Activated CD4-positive, alpha-beta T cell treated with anti-CD3 and anti-CD28 coated beads for 36 hours (primary cell): Measurements from ENCODE around the gene MRPL19. TPM values are rescaled to one million over a fixed set of nuclear protein-coding genes. Genes with fewer than 3 reads are reported as not detected.
"Not testable (repeated sequence)": the region's sequence is repeated elsewhere in the genome, so short reads cannot be mapped to it uniquely, and the experiment has no call there.

Source experiments
- ATAC-seq: fragments of 200-7000 bp; cut with Tn5 transposase; one replicate; pipeline ENCODE4 v1.10.0; 2021; ENCODE audit warnings: mild to moderate bottlenecking, moderate library complexity
- CTCF ChIA-PET: fragments of 350-600 bp; sonication (Branson Sonifier 250); formaldehyde crosslinking; loops from one replicate; lab custom pipeline; 2021; ENCODE audit warnings: antibody characterized with exemption; lab: Charles Lee
- POLR2A ChIA-PET: fragments of 350-600 bp; sonication (Branson Sonifier 250); formaldehyde crosslinking; loops from one replicate; lab custom pipeline; 2021; ENCODE audit warnings: antibody characterized with exemption, inconsistent platforms; lab: Charles Lee
- DNase-seq: peaks from one replicate; pipeline ENCODE4 v3.0.0-alpha.2; 2020
- H3K27ac Mint-ChIP-seq: one replicate; pipeline ENCODE4 v1.8.0; 2021; ENCODE audit warnings: mixed read lengths
- H3K27me3 Mint-ChIP-seq: one replicate; pipeline ENCODE4 v1.8.0; 2021; ENCODE audit warnings: mixed read lengths
- H3K36me3 Mint-ChIP-seq: one replicate; pipeline ENCODE4 v1.8.0; 2021; ENCODE audit warnings: low read depth, mixed read lengths
- H3K4me1 Mint-ChIP-seq: one replicate; pipeline ENCODE4 v1.8.0; 2021; ENCODE audit warnings: mixed read lengths
- H3K4me3 Mint-ChIP-seq: one replicate; pipeline ENCODE4 v1.8.0; 2021; ENCODE audit warnings: mild to moderate bottlenecking, moderate library complexity, mixed read lengths
- H3K9me3 Mint-ChIP-seq: one replicate; pipeline ENCODE4 v1.8.0; 2021; ENCODE audit warnings: low read depth, mixed read lengths
- intact Hi-C, 2 experiments: fragments of 100-400 bp; cut with DNase I in 1 of 2; cut with micrococcal nuclease in 1 of 2; formaldehyde crosslinking; loops; one replicate each; pipeline versions ENCODE4 v1.14.2 to v1.15.1; 2022 to 2024; cut with DNase I, micrococcal nuclease
- total RNA-seq, 2 experiments: library from RNA; stranded (reverse); gene quantifications; one replicate each; pipeline ENCODE4 v1.2.3, GENCODE V29; 2021

MRPL19 gene
- total RNA-seq, 2 experiments from 2014 or later, result 45.2 to 72.4 TPM

DNA sequence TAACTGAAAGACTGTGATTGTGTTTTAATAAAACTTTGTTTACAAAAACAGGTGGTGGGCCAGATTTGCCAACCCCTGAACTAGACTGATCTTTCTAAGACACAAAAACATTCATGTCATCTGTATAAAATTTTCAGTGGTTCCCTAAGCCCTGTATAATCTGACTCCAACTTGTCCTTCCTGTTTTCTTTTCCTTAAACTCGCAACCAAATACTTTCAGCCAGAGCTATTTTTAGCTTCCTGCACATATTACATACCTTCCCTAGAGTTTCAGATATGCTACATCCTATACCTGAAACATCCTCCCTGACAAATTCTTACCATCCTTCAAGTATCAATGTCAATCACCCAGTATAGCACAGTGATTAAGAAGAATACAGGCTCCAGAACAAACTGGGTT, 59.3 kb downstream of the MRPL19 start:
- ATAC-seq, result no peak
- DNase-seq, result no peak
- ChIA-PET CTCF (interaction anchor here (1.1 to 1.6 kb wide), 3 partner anchors 9 to 64 kb away, joined by 4 to 5 read pairs (median 4); no protein-coding TSS in a partner anchor), POLR2A (no interaction called here)
- Mint-ChIP-seq H3K27ac (peak overlapping the region; percentile 34), H3K4me3 (no peak overlapping the region), H3K4me1 (peaks cover 28% of the 10 kb centered on the region), H3K27me3 (no peaks in the 10 kb centered on the region), H3K9me3 (no peaks in the 10 kb centered on the region), H3K36me3 (peaks cover 42% of the 10 kb centered on the region)
- intact Hi-C loops, result no loop called here

DNA sequence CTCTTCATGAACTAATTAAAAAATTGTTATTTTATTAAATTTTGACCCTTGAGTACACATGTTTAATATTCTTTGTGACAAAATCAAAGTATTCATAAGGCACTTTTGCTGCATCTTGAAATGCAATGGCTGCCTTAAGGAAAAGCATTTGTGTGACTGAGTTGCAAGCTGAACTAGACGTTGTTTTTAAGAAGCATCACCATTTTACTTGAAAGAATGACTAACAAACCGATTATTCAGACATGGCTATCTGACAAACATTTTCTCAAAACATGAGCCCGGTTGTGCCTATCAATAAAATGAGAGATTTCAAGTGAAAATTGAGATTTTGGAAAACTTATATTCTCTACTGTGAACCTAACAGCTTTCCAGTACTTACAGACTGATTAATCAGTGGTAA, 61.3 kb downstream of the MRPL19 start:
- H3K36me3 Mint-ChIP-seq, result peaks cover 33% of the 10 kb centered on the region
- no peaks in the 10 kb centered on the region for H3K27me3 Mint-ChIP-seq
- intact Hi-C loops, result no loop called here
- ATAC-seq (no peak), DNase-seq (no peak)
- peak overlapping the region; percentile 28 for H3K4me3 Mint-ChIP-seq
- no peaks in the 10 kb centered on the region for H3K9me3 Mint-ChIP-seq
- POLR2A ChIA-PET, result no interaction called here
- peaks cover 27% of the 10 kb centered on the region for H3K4me1 Mint-ChIP-seq
- peak overlapping the region; percentile 47 for H3K27ac Mint-ChIP-seq
- CTCF ChIA-PET, result interaction anchor here (1.0 to 3.0 kb wide), 4 partner anchors 10 to 67 kb away, joined by 3 to 10 read pairs (median 4); no protein-coding TSS in a partner anchor

DNA sequence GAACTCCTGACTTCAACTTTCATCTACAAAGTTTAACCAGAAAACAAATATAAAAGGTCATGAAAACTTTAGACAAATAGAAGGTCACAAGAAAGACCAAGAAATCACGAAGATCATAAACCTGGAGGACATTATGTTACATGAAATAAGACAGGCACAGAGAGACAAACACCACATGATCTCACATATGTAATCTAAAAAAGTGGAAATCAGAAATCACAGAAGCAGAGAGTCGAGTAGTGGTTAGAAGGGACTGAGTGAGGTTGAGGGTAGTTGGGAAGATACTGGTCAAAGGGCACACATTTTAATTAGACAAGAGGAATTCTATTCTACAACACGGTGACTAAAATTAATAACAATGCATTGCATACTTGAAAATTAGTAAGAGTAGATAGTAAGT, 62.7 kb downstream of the MRPL19 start:
- Mint-ChIP-seq H3K9me3 (no peaks in the 10 kb centered on the region), H3K27ac (peak overlapping the region; percentile 79), H3K4me3 (peak overlapping the region; percentile 73), H3K27me3 (no peaks in the 10 kb centered on the region), H3K36me3 (peaks cover 25% of the 10 kb centered on the region), H3K4me1 (peaks cover 27% of the 10 kb centered on the region)
- no peak for ATAC-seq
- ChIA-PET POLR2A (no interaction called here), CTCF (interaction anchor here (0.6 to 3.0 kb wide), 4 partner anchors 32 to 158 kb away, joined by 3 to 10 read pairs (median 6); no protein-coding TSS in a partner anchor)
- no peak for DNase-seq
- intact Hi-C loops, result no loop called here

DNA sequence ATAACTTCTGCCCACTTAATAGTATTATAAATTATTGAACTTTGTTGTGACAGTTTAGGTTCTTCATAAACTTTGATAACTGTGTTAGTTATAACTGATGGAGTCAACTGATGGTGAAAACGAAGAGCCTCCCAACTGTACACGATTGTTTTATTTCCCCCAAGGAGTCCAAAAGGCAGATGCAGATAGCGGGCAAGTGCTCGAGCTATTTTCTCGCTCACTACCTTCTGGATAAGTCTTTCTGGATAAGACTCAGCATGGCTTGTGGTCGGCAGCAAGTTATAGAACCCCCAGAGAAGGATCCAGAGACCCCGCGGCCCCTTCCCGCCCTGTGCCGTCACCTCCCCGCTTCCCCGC, 63.6 kb downstream of the MRPL19 start:
- Mint-ChIP-seq H3K27me3 (no peaks in the 10 kb centered on the region), H3K4me3 (peak overlapping the region; percentile 73), H3K36me3 (peaks cover 16% of the 10 kb centered on the region), H3K4me1 (peaks cover 27% of the 10 kb centered on the region), H3K27ac (peak overlapping the region; percentile 98), H3K9me3 (no peaks in the 10 kb centered on the region)
- CTCF ChIA-PET, result interaction anchor here (0.6 to 3.0 kb wide), 4 partner anchors 9 to 69 kb away, joined by 3 to 10 read pairs (median 6); no protein-coding TSS in a partner anchor
- intact Hi-C loops, result loop anchor here (1.0 to 2.0 kb wide), 3 partner anchors 63 to 752 kb away; partner anchors contain the start of genes MRPL19 (in 2 of the 2) and POLE4 (in 1 of the 2)
- ATAC-seq, result no peak
- POLR2A ChIA-PET, result interaction anchor here (0.6 to 1.1 kb wide), 4 partner anchors 17 to 319 kb away, joined by 3 to 6 read pairs (median 5); partner anchors contain the start of gene MRPL19
- DNase-seq, result no peak

DNA sequence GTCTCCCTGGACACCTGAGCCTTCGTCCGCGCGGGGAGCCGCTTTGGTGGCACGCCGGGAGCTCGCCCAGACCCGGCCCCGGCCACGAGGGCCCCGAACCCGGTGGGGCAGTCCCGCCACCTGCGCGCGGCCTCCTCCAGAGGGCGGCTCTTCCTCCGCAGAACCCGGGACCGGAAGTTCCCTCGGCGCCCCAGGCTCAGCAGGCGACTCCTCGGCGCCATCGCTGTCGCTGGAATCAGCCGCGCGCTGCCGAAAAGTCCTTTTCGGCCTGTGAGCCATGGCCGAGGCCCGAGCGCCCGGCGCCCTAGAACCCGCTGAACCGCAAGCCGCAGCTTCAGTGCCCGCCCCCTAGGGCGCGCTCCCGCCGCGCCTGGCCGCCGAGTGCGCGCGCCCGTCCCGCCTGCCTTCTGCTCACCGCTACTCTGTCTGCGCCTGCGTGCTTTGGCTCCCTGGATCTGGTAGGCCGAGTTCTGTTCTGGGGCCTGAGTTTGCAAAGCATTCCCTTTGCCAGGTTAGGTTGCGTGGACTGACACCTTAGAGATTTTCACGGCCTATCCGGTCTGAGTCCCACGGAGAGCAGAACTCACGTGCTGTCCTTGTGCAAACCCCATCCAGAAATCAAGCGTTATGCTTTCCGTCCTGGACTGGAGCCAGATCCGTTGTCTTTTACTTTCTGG, 64.1 kb downstream of the MRPL19 start, which contains the start of gene GCFC2:
GCFC2 (minus strand) TSS at position 339 of the 677 bp plus-strand sequence; CDS start at position 279, 60 bp downstream.
- H3K36me3 Mint-ChIP-seq, result peaks cover 15% of the 10 kb centered on the region
- H3K27ac Mint-ChIP-seq, result peak within 1 kb of the TSS; percentile 98
- peaks cover 26% of the 10 kb centered on the region for H3K4me1 Mint-ChIP-seq
- peak within 1 kb of the TSS; percentile 73 for H3K4me3 Mint-ChIP-seq
- ChIA-PET POLR2A (interaction anchor here (0.6 to 1.1 kb wide), 3 partner anchors 60 to 318 kb away, joined by 3 to 6 read pairs (median 5); partner anchors contain the start of gene MRPL19), CTCF (interaction anchor here (1.2 to 3.0 kb wide), 4 partner anchors 33 to 69 kb away, joined by 3 to 10 read pairs (median 6); partner anchors contain the start of gene MRPL19)
- ATAC-seq (peak; percentile 95), DNase-seq (peak; percentile 90)
- peaks cover 2% of the 10 kb centered on the region for H3K27me3 Mint-ChIP-seq
- intact Hi-C loops, result loop anchor here (1.0 to 2.0 kb wide), 3 partner anchors 64 to 752 kb away; partner anchors contain the start of genes MRPL19 (in 2 of the 2) and POLE4 (in 1 of the 2)
- no peaks in the 10 kb centered on the region for H3K9me3 Mint-ChIP-seq

DNA sequence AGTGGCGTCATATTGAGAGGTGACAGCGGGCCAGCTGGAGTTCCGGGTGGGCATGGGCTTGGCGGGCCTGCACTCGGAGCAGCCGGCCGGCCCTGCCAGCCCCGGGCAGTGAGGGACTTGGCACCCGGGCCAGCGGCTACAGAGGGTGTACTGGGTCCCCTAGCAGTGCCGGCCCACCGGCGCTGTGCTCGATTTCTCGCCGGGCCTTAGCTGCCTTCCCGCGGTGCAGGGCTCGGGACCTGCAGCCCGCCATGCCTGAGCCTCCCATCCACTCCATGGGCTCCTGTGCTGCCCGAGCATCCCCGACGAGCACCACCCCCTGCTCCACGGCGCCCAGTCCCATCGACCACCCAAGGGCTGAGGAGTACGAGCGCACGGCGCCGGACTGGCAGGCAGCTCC, 65.0 kb downstream of the MRPL19 start:
- H3K27ac Mint-ChIP-seq, result peak overlapping the region; percentile 98

DNA sequence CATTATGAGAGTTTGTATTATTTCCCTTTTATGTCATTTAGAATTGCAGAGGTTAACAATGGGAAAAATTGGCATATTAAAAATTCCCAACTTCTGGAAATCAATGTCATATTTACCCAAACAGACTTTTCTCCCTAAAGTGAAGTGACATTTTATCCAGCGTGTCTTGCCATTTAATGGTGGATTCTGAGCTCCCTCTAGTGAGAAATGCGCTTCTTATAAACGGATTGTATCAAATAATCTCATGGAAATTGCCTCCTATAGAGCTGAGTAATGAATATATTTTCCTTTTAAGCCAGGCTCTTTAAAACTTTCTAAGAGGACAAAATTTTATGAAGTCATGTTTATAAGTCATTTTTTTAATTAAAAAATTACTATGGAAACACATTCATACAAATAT, 69.8 kb downstream of the MRPL19 start:
- peaks cover 3% of the 10 kb centered on the region for H3K36me3 Mint-ChIP-seq
- peaks cover 5% of the 10 kb centered on the region for H3K27me3 Mint-ChIP-seq
- ChIA-PET CTCF (interaction anchor here (0.6 kb wide), 1 partner anchor 110 kb away, joined by 3 read pairs; no protein-coding TSS in a partner anchor), POLR2A (no interaction called here)
- H3K27ac Mint-ChIP-seq, result no peak overlapping the region
- DNase-seq, result no peak
- intact Hi-C loops, result no loop called here
- peaks cover 4% of the 10 kb centered on the region for H3K9me3 Mint-ChIP-seq
- H3K4me3 Mint-ChIP-seq, result no peak overlapping the region
- no peak for ATAC-seq
- no peaks in the 10 kb centered on the region for H3K4me1 Mint-ChIP-seq

More for the DNA sequence above, 65.0 kb downstream of the MRPL19 start:
- H3K27me3 Mint-ChIP-seq, DNase-seq, ATAC-seq, H3K9me3 Mint-ChIP-seq, POLR2A ChIA-PET: not testable (repeated sequence)
- peak overlapping the region; percentile 73 for H3K4me3 Mint-ChIP-seq
- H3K36me3 Mint-ChIP-seq, result peaks cover 10% of the 10 kb centered on the region
- intact Hi-C loops, result loop anchor here in 1 of 2 experiments (2.0 kb wide), 1 partner anchor 65 kb away; the partner anchor contains the start of gene MRPL19
- CTCF ChIA-PET, result interaction anchor here (0.9 to 2.4 kb wide), 4 partner anchors 35 to 70 kb away, joined by 3 to 6 read pairs (median 3); partner anchors contain the start of gene MRPL19
- H3K4me1 Mint-ChIP-seq, result peaks cover 21% of the 10 kb centered on the region

DNA sequence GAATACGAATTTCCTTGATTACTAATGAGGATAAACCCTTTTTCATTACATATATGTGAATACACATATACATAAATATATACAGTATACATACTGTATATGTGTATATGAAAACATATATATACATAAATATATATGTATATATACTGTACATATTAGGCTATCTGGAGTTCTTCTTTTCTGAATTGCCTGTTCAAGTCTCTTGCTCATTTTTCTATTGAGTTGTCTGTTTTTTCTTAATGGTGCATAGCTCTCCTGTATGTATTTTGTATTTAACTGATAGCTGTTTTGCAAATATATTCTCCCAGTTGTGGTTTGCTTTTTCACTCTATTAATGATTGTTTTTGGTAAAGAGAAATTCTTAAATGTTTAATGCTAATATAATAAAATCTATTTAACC, 73.0 kb downstream of the MRPL19 start:
- no peak for DNase-seq
- H3K27me3 Mint-ChIP-seq, result peaks cover 16% of the 10 kb centered on the region
- no peak for ATAC-seq
- ChIA-PET CTCF (interaction anchor here (1.2 kb wide), 1 partner anchor 10 kb away, joined by 3 read pairs; no protein-coding TSS in a partner anchor), POLR2A (no interaction called here)
- H3K36me3 Mint-ChIP-seq, result no peaks in the 10 kb centered on the region
- peaks cover 4% of the 10 kb centered on the region for H3K9me3 Mint-ChIP-seq
- no peaks in the 10 kb centered on the region for H3K4me1 Mint-ChIP-seq
- intact Hi-C loops, result no loop called here
- no peak overlapping the region for H3K27ac Mint-ChIP-seq
- H3K4me3 Mint-ChIP-seq, result no peak overlapping the region

DNA sequence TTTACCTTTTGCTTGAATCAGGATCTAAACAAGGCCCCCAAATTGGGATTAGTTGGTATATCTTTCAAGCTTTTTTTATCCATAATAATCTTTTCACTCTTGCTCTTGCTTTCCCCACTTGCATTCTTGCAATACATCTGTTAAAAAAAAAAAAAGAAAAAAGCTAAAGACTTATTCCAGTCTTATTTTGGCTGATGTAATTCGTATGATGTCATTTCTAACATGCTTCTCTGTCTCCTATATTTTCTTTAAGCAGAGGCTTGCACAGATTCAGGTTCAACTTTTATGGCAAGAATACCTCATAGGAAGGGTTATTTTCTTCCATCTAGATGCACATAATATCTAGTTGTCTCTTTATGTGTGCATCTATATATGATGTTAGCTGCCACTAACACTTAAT, 73.9 kb downstream of the MRPL19 start:
- Mint-ChIP-seq H3K4me3 (no peak overlapping the region), H3K36me3 (no peaks in the 10 kb centered on the region), H3K27me3 (peaks cover 15% of the 10 kb centered on the region), H3K9me3 (peaks cover 4% of the 10 kb centered on the region), H3K27ac (no peak overlapping the region), H3K4me1 (no peaks in the 10 kb centered on the region)
- ChIA-PET POLR2A (no interaction called here), CTCF (interaction anchor here (0.6 kb wide), 1 partner anchor 44 kb away, joined by 3 read pairs; no protein-coding TSS in a partner anchor)
- no peak for ATAC-seq
- no peak for DNase-seq
- intact Hi-C loops, result no loop called here

DNA sequence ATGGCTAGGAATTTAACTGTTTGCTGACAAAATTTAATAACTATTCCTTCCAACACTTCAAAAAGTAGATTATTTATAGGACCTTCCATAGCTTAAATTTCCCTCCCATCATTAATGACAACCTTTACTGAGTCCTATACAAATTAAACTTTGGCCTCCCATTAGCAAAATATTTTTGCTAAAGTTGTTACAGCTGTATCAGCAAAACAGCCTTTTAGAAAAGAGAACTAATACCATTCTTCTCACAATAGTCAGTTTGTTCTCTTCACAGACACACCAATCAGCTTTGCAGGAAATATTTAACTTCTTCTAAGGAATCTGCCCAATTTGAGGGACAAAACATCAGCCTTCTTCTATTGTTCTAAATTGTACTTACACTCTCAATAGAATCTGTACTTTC, 76.1 kb downstream of the MRPL19 start:
- DNase-seq, result no peak
- intact Hi-C loops, result no loop called here
- Mint-ChIP-seq H3K27ac (no peak overlapping the region), H3K4me1 (no peaks in the 10 kb centered on the region), H3K36me3 (no peaks in the 10 kb centered on the region), H3K9me3 (peaks cover 4% of the 10 kb centered on the region), H3K4me3 (no peak overlapping the region), H3K27me3 (peaks cover 16% of the 10 kb centered on the region)
- ATAC-seq, result no peak
- CTCF ChIA-PET, result interaction anchor here (0.8 to 1.2 kb wide), 3 partner anchors 9 to 46 kb away, joined by 3 read pairs; no protein-coding TSS in a partner anchor
- POLR2A ChIA-PET, result no interaction called here
